CD14-positive monocyte (primary cell): ENCODE data around the gene OSBPL6. TPM values are rescaled to one million over a fixed set of nuclear protein-coding genes. Genes with fewer than 3 reads are reported as not detected.

ENCODE experiments used
- DNase-seq, 3 donors: peaks; one replicate each; pipeline ENCODE4 v3.0.0-alpha.2; 2011 to 2022
- H2AFZ ChIP-seq: 2 replicates; pipeline ENCODE4 v1.6.0; 2012; ENCODE audit warnings: mild to moderate bottlenecking, low read depth, low read length, inconsistent platforms; ENCODE audit not compliant: insufficient read depth, poor library complexity, severe bottlenecking
- H3K27ac ChIP-seq, 2 donors: 1 replicate in 1 of 2; 2 replicates in 1 of 2; pipeline ENCODE4 v1.5.1; 2012 to 2013; ENCODE audit warnings: low read length in 2 of 2, control low read depth in 1 of 2, inconsistent platforms in 1 of 2, low read depth in 1 of 2, mild to moderate bottlenecking in 1 of 2
- H3K27me3 ChIP-seq, 2 donors: one replicate each; pipeline versions ENCODE4 v1.6.0 to v1.6.1; 2011 to 2013; ENCODE audit warnings: low read length in 2 of 2; ENCODE audit not compliant: control insufficient read depth in 2 of 2, insufficient read depth in 2 of 2
- H3K36me3 ChIP-seq, 2 donors: replicated peaks in 1 of 2; 1 replicate in 1 of 2; 2 replicates in 1 of 2; pipeline versions ENCODE4 v1.5.1 to v1.6.1; 2012 to 2013; ENCODE audit warnings: low read length in 2 of 2, control low read depth in 1 of 2, inconsistent platforms in 1 of 2, mild to moderate bottlenecking in 1 of 2; ENCODE audit not compliant: insufficient read depth in 2 of 2, control insufficient read depth in 1 of 2
- H3K4me1 ChIP-seq, 2 donors: 1 replicate in 1 of 2; 2 replicates in 1 of 2; pipeline versions ENCODE4 v1.5.1 to v1.6.1; 2012 to 2013; ENCODE audit warnings: low read length in 2 of 2, control low read depth in 1 of 2, inconsistent platforms in 1 of 2, mild to moderate bottlenecking in 1 of 2, moderate library complexity in 1 of 2; ENCODE audit not compliant: insufficient read depth in 2 of 2, control insufficient read depth in 1 of 2
- H3K4me2 ChIP-seq: replicated peaks from 2 replicates; pipeline ENCODE3; 2012; ENCODE audit warnings: low read length, moderate library complexity, mild to moderate bottlenecking; ENCODE audit not compliant: poor library complexity, severe bottlenecking; ENCODE audit errors: extremely low read depth
- H3K4me3 ChIP-seq, 3 experiments: fragments of 200-600 bp in 1 of 3; sonication (generic) in 1 of 3; replicated peaks in 1 of 3; 1 replicate in 2 of 3; 2 replicates in 1 of 3; pipeline ENCODE4 v1.5.1; 2011 to 2013; ENCODE audit warnings: low read length in 3 of 3, mild to moderate bottlenecking in 3 of 3, control low read depth in 2 of 3, low read depth in 2 of 3, inconsistent platforms in 1 of 3, moderate library complexity in 1 of 3
- H3K79me2 ChIP-seq: 2 replicates; pipeline ENCODE4 v1.6.0; 2012; ENCODE audit warnings: mild to moderate bottlenecking, control low read depth, inconsistent platforms, low read length, moderate library complexity; ENCODE audit not compliant: insufficient read depth
- H3K9ac ChIP-seq: 2 replicates; pipeline ENCODE4 v1.6.0; 2017; ENCODE audit warnings: low read length, mild to moderate bottlenecking; ENCODE audit not compliant: insufficient read depth, poor library complexity, severe bottlenecking
- H3K9me3 ChIP-seq, 2 donors: replicated peaks in 1 of 2; 1 replicate in 1 of 2; 2 replicates in 1 of 2; pipeline versions ENCODE4 v1.5.1 to v1.6.1; 2012 to 2013; ENCODE audit warnings: low read length in 2 of 2, control low read depth in 1 of 2; ENCODE audit not compliant: control insufficient read depth in 1 of 2, insufficient read depth in 1 of 2
- H4K20me1 ChIP-seq: 2 replicates; pipeline ENCODE4 v1.6.0; 2012; ENCODE audit warnings: mild to moderate bottlenecking, low read length, control low read depth, moderate library complexity; ENCODE audit not compliant: insufficient read depth
- H3K27ac Mint-ChIP-seq, 7 donors: one replicate each; pipeline ENCODE4 v1.8.0; 2020; ENCODE audit warnings: mild to moderate bottlenecking in 7 of 7, mixed read lengths in 7 of 7, moderate library complexity in 6 of 7, inconsistent platforms in 2 of 7
- H3K27me3 Mint-ChIP-seq, 3 donors: one replicate each; pipeline ENCODE4 v1.8.0; 2021 to 2022; ENCODE audit warnings: low read depth in 3 of 3, mild to moderate bottlenecking in 3 of 3, mixed read lengths in 3 of 3, moderate library complexity in 3 of 3, inconsistent platforms in 1 of 3
- H3K36me3 Mint-ChIP-seq, 2 donors: one replicate each; pipeline ENCODE4 v1.8.0; 2020; ENCODE audit warnings: mixed read lengths in 2 of 2, inconsistent platforms in 1 of 2, mild to moderate bottlenecking in 1 of 2
- H3K4me1 Mint-ChIP-seq: one replicate; pipeline ENCODE4 v1.8.0; 2020; ENCODE audit warnings: mild to moderate bottlenecking, mixed read lengths
- H3K4me3 Mint-ChIP-seq, 2 donors: one replicate each; pipeline ENCODE4 v1.8.0; 2020; ENCODE audit warnings: mild to moderate bottlenecking in 2 of 2, mixed read lengths in 2 of 2, moderate library complexity in 1 of 2
- H3K9me3 Mint-ChIP-seq, 7 donors: one replicate each; pipeline ENCODE4 v1.8.0; 2020 to 2022; ENCODE audit warnings: mixed read lengths in 7 of 7, mild to moderate bottlenecking in 6 of 7, moderate library complexity in 6 of 7, inconsistent platforms in 2 of 7
- CTCF ChIP-seq: fragments of 200-600 bp; IDR thresholded peaks from one replicate; pipeline ENCODE4 v1.8.0; 2022; ENCODE audit warnings: antibody characterized with exemption, mild to moderate bottlenecking
- WGBS: methylation state at CpG from one replicate; pipeline ENCODE4 v1.1.5; 2013; ENCODE audit warnings: missing lambda C conversion rate; ENCODE audit not compliant: insufficient coverage; 5-methylcytosine and 5-hydroxymethylcytosine counted together
- intact Hi-C, 2 donors: fragments of 100-400 bp; cut with micrococcal nuclease; formaldehyde crosslinking; loops; one replicate each; pipeline versions ENCODE4 v1.15.0 to v1.15.1; 2023
- polyA plus RNA-seq, 3 donors: library from polyadenylated mRNA; depleted of rRNA in 1 of 3; unstranded in 2 of 3; stranded (reverse) in 1 of 3; fragments of 300-500 nt in 2 of 3; fragments of >200 nt in 1 of 3; fragmentation: Illumina TruSeq in 2 of 3; gene quantifications; 1 replicate in 2 of 3; 2 replicates in 1 of 3; pipeline ENCODE4 v1.2.3, GENCODE V29; 2012 to 2021

The OSBPL6 gene
- polyA plus RNA-seq, 3 donors: not detected

- H3K9ac ChIP-seq: no peak overlapping the region
- H3K4me3 ChIP-seq: no peak overlapping the region
- no peaks in the 10 kb centered on the region for H3K9me3 ChIP-seq
- Mint-ChIP-seq H3K4me3 (no peak overlapping the region), H3K36me3 (no peaks in the 10 kb centered on the region), H3K27me3 (no peaks in the 10 kb centered on the region), H3K4me1 (peaks cover 10% of the 10 kb centered on the region), H3K9me3 (no peaks in the 10 kb centered on the region), H3K27ac (peak overlapping the region in 1 of 7 donors; percentile 7)
- intact Hi-C loops: no loop called here
- no peaks in the 10 kb centered on the region for H3K79me2 ChIP-seq
- no peak for DNase-seq
- H3K27me3 ChIP-seq: no peaks in the 10 kb centered on the region
- no CpG with 5 or more reads among the region's 6 CpGs for WGBS
- no peaks in the 10 kb centered on the region for H3K4me1 ChIP-seq
- TF ChIP-seq CTCF: no peak
- H2AFZ ChIP-seq: no peak overlapping the region
- no peak overlapping the region for H3K27ac ChIP-seq
- no peaks in the 10 kb centered on the region for H4K20me1 ChIP-seq
- no peaks in the 10 kb centered on the region for H3K36me3 ChIP-seq
- H3K4me2 ChIP-seq: no peak overlapping the region
Measured at GRCh38 chr2:178401994-178402437, 207.7 kb downstream of the OSBPL6 start.

DNA sequence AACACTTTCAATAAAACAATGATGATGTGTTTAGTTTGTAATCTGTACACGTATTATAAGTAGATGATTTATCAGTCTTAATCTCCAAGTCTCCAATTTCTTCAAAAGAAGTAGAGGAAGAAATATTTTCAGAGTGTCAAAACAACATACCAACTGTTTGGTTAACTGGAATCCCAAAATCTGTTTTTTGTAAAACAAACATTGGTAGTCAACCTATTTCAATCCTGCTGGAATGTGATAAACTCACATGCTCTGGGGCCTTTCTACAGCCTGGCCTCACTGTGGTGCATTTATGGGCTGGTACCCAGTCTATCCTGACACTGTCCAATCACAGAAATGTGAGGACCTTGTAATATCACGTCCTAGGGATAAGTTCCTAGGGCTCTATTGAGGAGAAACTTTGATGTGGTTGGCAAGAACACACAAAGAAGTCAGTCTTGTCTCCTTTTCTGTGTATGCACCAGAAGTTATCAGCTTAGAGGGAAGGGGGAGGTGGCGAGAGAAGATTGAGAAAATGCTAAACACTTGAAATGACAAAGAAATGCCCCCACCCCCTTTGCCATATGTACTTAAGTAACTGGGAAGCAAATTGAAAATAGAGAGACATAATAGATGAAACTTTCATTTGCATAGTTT lies 209.5 kb downstream of the OSBPL6 start:
- Histone ChIP-seq H4K20me1 (no peaks in the 10 kb centered on the region), H3K79me2 (no peaks in the 10 kb centered on the region), H3K27me3 (no peaks in the 10 kb centered on the region), H3K4me2 (no peak overlapping the region), H3K4me3 (no peak overlapping the region), H2AFZ (peak overlapping the region; percentile 77), H3K36me3 (no peaks in the 10 kb centered on the region), H3K27ac (no peak overlapping the region), H3K9me3 (no peaks in the 10 kb centered on the region), H3K9ac (no peak overlapping the region), H3K4me1 (no peaks in the 10 kb centered on the region)
- H3K27ac Mint-ChIP-seq: no peak overlapping the region
- no peaks in the 10 kb centered on the region for H3K9me3 Mint-ChIP-seq
- peaks cover 6% of the 10 kb centered on the region for H3K4me1 Mint-ChIP-seq
- no peak for DNase-seq
- H3K4me3 Mint-ChIP-seq: no peak overlapping the region
- TF ChIP-seq CTCF: no peak
- H3K27me3 Mint-ChIP-seq: peaks cover 0 to 4% (median 0%) of the 10 kb centered on the region in 3 donors
- intact Hi-C loops: no loop called here
- no CpG with 5 or more reads among the region's 3 CpGs for WGBS
- no peaks in the 10 kb centered on the region for H3K36me3 Mint-ChIP-seq
